ENCODE data around the gene ATAT1. TPM values are rescaled to one million over a fixed set of nuclear protein-coding genes. Genes with fewer than 3 reads are reported as not detected.
A peak's percentile ranks its signal among the peaks of the same experiment; 100 is the strongest.

The ATAT1 gene
- total and polyA plus RNA-seq, 9 of the 15 experiments (the other 6 are each of a cell fraction or from before 2014, with no cell fraction given), result 0.65 to 5.8 (median 1.6) TPM

- TF ChIP-seq DACH1 (IDR thresholded peaks at IDR 0.05; ENCODE audit: partially characterized antibody), result peak; percentile 82
- no peak for TF ChIP-seq ZNF436 (CRISPR knock-in tag; IDR thresholded peaks at IDR 0.05)
- TF ChIP-seq, protein P1, sequence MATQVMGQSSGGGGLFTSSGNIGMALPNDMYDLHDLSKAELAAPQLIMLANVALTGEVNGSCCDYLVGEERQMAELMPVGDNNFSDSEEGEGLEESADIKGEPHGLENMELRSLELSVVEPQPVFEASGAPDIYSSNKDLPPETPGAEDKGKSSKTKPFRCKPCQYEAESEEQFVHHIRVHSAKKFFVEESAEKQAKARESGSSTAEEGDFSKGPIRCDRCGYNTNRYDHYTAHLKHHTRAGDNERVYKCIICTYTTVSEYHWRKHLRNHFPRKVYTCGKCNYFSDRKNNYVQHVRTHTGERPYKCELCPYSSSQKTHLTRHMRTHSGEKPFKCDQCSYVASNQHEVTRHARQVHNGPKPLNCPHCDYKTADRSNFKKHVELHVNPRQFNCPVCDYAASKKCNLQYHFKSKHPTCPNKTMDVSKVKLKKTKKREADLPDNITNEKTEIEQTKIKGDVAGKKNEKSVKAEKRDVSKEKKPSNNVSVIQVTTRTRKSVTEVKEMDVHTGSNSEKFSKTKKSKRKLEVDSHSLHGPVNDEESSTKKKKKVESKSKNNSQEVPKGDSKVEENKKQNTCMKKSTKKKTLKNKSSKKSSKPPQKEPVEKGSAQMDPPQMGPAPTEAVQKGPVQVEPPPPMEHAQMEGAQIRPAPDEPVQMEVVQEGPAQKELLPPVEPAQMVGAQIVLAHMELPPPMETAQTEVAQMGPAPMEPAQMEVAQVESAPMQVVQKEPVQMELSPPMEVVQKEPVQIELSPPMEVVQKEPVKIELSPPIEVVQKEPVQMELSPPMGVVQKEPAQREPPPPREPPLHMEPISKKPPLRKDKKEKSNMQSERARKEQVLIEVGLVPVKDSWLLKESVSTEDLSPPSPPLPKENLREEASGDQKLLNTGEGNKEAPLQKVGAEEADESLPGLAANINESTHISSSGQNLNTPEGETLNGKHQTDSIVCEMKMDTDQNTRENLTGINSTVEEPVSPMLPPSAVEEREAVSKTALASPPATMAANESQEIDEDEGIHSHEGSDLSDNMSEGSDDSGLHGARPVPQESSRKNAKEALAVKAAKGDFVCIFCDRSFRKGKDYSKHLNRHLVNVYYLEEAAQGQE (IDR thresholded peaks at IDR 0.05; ENCODE audit: borderline replicate concordance), result no peak
- TF ChIP-seq, protein P1 (CRISPR knock-in tag; IDR thresholded peaks at IDR 0.05; ENCODE audit: low read depth), result no peak
- peak; percentile 75; the same call in 1 of the 2 replicates for TF ChIP-seq KAT7 (CRISPR knock-in tag; IDR thresholded peaks at IDR 0.05; ENCODE audit: borderline replicate concordance)
- TF ChIP-seq FOXA3 (CRISPR knock-in tag; conservative IDR thresholded peaks at IDR 0.05 in 1 of 2, IDR thresholded peaks at IDR 0.05 in 1 of 2), result 0 out of 4 replicates have a peak, but pooled peaks of 1 of the 2 experiments have one; percentile 33
- 0 out of 2 replicates have a peak, but pooled peaks have one; percentile 84 for TF ChIP-seq ATF6 (CRISPR knock-in tag; IDR thresholded peaks at IDR 0.05)
- TF ChIP-seq CHCHD3 (CRISPR knock-in tag; IDR thresholded peaks at IDR 0.05), result no peak
- TF ChIP-seq TFAP4 (CRISPR knock-in tag; IDR thresholded peaks at IDR 0.05; ENCODE audit: borderline replicate concordance), result peak; percentile 96
- TF ChIP-seq SIN3A (IDR thresholded peaks at IDR 0.05; ENCODE audit: borderline replicate concordance in 2 of 2, control insufficient read depth in 1 of 2, low read depth in 2 of 2, low read length in 2 of 2), result peak in 1 of 2 experiments; percentile 57; a peak in 1 of 4 replicates
- peak; percentile 52 for TF ChIP-seq TBP (optimal IDR thresholded peaks at IDR 0.05; ENCODE audit: low read depth, low read length)
- 0 out of 4 replicates have a peak, but pooled peaks of 1 of the 2 experiments have one; percentile 25 for TF ChIP-seq NONO (IDR thresholded peaks at IDR 0.05; ENCODE audit: low read depth in 2 of 2, low read length in 1 of 2)
- TF ChIP-seq HDAC1 (IDR thresholded peaks at IDR 0.05), result peak in 1 of 2 experiments; percentile 8; a peak in 1 of 4 replicates
- peak; percentile 57 for TF ChIP-seq POLR2B (IDR thresholded peaks at IDR 0.05; ENCODE audit: low read depth, partially characterized antibody)
- 0 out of 2 replicates have a peak, but pooled peaks have one; percentile 2 for TF ChIP-seq CXXC5 (CRISPR knock-in tag; IDR thresholded peaks at IDR 0.05)
These were observed 20.0 kb downstream of the ATAT1 start, which contains the start of gene C6orf136 (continued) for GRCh38 chr6:30646450-30647241.

Data from K562 (cell line).